GM21423 (cell line): ENCODE data around the gene NUDT17.
"Not testable (repeated sequence)": the region's sequence is repeated elsewhere in the genome, so short reads cannot be mapped to it uniquely, and the experiment has no call there.

ENCODE experiments used
- ATAC-seq: cut with Tn5 transposase; IDR thresholded peaks from one replicate; pipeline ENCODE4 v1.9.1; 2021; ENCODE audit warnings: mild to moderate bottlenecking, moderate library complexity; ENCODE audit not compliant: unreplicated experiment

The NUDT17 gene

GRCh38 chr1:145845514-145846161 is at the start of gene NUDT17:
Gene NUDT17, plus strand, starts transcription at chr1:145845630. Its CDS starts 11 bp downstream, at chr1:145845641.
- ATAC-seq: peak; percentile 51

- no peak for ATAC-seq
These were observed 48.7 kb upstream of the NUDT17 start for GRCh38 chr1:145796753-145797152.

GRCh38 chr1:145799806-145800205 is 45.6 kb upstream of the NUDT17 start:
- no peak for ATAC-seq

GRCh38 chr1:145804235-145805045 is 41.0 kb upstream of the NUDT17 start:
- no peak for ATAC-seq

- ATAC-seq: no peak
These were observed 40.4 kb upstream of the NUDT17 start for GRCh38 chr1:145805057-145805456.

- ATAC-seq: no peak
These were observed 39.0 kb upstream of the NUDT17 start for GRCh38 chr1:145806408-145806807.

- no peak for ATAC-seq
These were observed 38.6 kb upstream of the NUDT17 start for GRCh38 chr1:145806844-145807243.

GRCh38 chr1:145812977-145813810 is 32.2 kb upstream of the NUDT17 start:
- ATAC-seq: not testable (repeated sequence)

GRCh38 chr1:145818095-145818494 is 27.3 kb upstream of the NUDT17 start:
- ATAC-seq: not testable (repeated sequence)

- not testable (repeated sequence) for ATAC-seq
These were observed 22.6 kb upstream of the NUDT17 start for GRCh38 chr1:145822779-145823331.

- peak; percentile 84 for ATAC-seq
These were observed 21.6 kb upstream of the NUDT17 start, which contains the start of the genes POLR3C and RNF115 for GRCh38 chr1:145823565-145824498. Gene POLR3C, plus strand, starts transcription at chr1:145824200. Its CDS starts 1,577 bp downstream, at chr1:145825777. Gene RNF115, minus strand, starts transcription at chr1:145824095. Its CDS starts 222 bp downstream, at chr1:145823873.

GRCh38 chr1:145824499-145824842 is 21.0 kb upstream of the NUDT17 start:
- no peak for ATAC-seq

- ATAC-seq: no peak
These were observed 19.4 kb upstream of the NUDT17 start for GRCh38 chr1:145826030-145826429.

- ATAC-seq: no peak
These were observed 17.5 kb upstream of the NUDT17 start for GRCh38 chr1:145827966-145828365.

- no peak for ATAC-seq
These were observed 16.9 kb upstream of the NUDT17 start for GRCh38 chr1:145828367-145829026.

- not testable (repeated sequence) for ATAC-seq
These were observed 14.6 kb upstream of the NUDT17 start for GRCh38 chr1:145830810-145831209.

- ATAC-seq: no peak
These were observed 7.8 kb upstream of the NUDT17 start for GRCh38 chr1:145837656-145838055.

- no peak for ATAC-seq
These were observed 2.4 kb upstream of the NUDT17 start for GRCh38 chr1:145843031-145843430.

GRCh38 chr1:145845144-145845513 is 301 bp upstream of the NUDT17 start:
- ATAC-seq: peak; percentile 75
